ENCODE data around the gene ZXDA. TPM values are rescaled to one million over a fixed set of nuclear protein-coding genes. Genes with fewer than 3 reads are reported as not detected.
"Not testable (repeated sequence)": the region's sequence is repeated elsewhere in the genome, so short reads cannot be mapped to it uniquely, and the experiment has no call there.

ZXDA gene
- polyA plus RNA-seq (2013, experiment 1 of 2): 0.17 TPM
- polyA plus RNA-seq (2013, experiment 2 of 2): 0.18 TPM

- not testable (repeated sequence) for H4K8ac ChIP-seq (ENCODE audit: low read depth, low read length); H2AK5ac ChIP-seq (ENCODE audit: low read length); H3K27me3 ChIP-seq (ENCODE audit: insufficient read depth, low read length, poor library complexity); H3K9ac ChIP-seq (ENCODE audit: low read length); H3K4me1 ChIP-seq (ENCODE audit: control insufficient read depth, low read depth, low read length); H3K36me3 ChIP-seq (ENCODE audit: control insufficient read depth, insufficient read depth, low read length); H3K4ac ChIP-seq (ENCODE audit: low read depth, low read length); H2BK5ac ChIP-seq (ENCODE audit: low read length); H3K18ac ChIP-seq (ENCODE audit: low read length); H2BK15ac ChIP-seq (replicated peaks; ENCODE audit: low read depth); H3K79me2 ChIP-seq (ENCODE audit: control insufficient read depth, insufficient read depth, low read length); H4K5ac ChIP-seq (ENCODE audit: low read length); DNase-seq; H3K4me3 ChIP-seq (ENCODE audit: low read length); H3K79me1 ChIP-seq (ENCODE audit: low read length); H3K4me2 ChIP-seq (ENCODE audit: low read length); H3K27ac ChIP-seq (ENCODE audit: low read depth, low read length); H2BK120ac ChIP-seq (ENCODE audit: low read depth, low read length); H3K56ac ChIP-seq (ENCODE audit: low read length); H3K23ac ChIP-seq (ENCODE audit: low read length)
- no CpG with 5 or more reads among the region's 35 CpGs for WGBS (ENCODE audit: extremely low coverage, insufficient coverage, low lambda C conversion rate)
Measured at GRCh38 chrX:57910287-57910912, at the start of gene ZXDA. Gene ZXDA, minus strand, starts transcription at chrX:57910458. Its CDS starts 38 bp downstream, at chrX:57910420.

GRCh38 chrX:57952320-57952678, 42.0 kb upstream of the ZXDA start:
- no peaks in the 10 kb centered on the region for H3K4me1 ChIP-seq (ENCODE audit: control insufficient read depth, low read depth, low read length)
- no peak overlapping the region for H3K27ac ChIP-seq (ENCODE audit: low read depth, low read length)
- H2AK5ac ChIP-seq (ENCODE audit: low read length): no peak overlapping the region
- H3K79me1 ChIP-seq (ENCODE audit: low read length): no peaks in the 10 kb centered on the region
- H3K27me3 ChIP-seq (ENCODE audit: insufficient read depth, low read length, poor library complexity): no peaks in the 10 kb centered on the region
- no peak overlapping the region for H4K8ac ChIP-seq (ENCODE audit: low read depth, low read length)
- no peak overlapping the region for H3K4me2 ChIP-seq (ENCODE audit: low read length)
- H3K9ac ChIP-seq (ENCODE audit: low read length): no peak overlapping the region
- no peak overlapping the region for H3K23ac ChIP-seq (ENCODE audit: low read length)
- no peak overlapping the region for H3K56ac ChIP-seq (ENCODE audit: low read length)
- no peak overlapping the region for H3K4ac ChIP-seq (ENCODE audit: low read depth, low read length)
- H2BK15ac ChIP-seq (replicated peaks; ENCODE audit: low read depth): no peak overlapping the region
- H2BK5ac ChIP-seq (ENCODE audit: low read length): no peak overlapping the region
- no peak overlapping the region for H3K18ac ChIP-seq (ENCODE audit: low read length)
- H4K5ac ChIP-seq (ENCODE audit: low read length): no peak overlapping the region
- no peak overlapping the region for H2BK120ac ChIP-seq (ENCODE audit: low read depth, low read length)
- DNase-seq: no peak
- no peak overlapping the region for H3K4me3 ChIP-seq (ENCODE audit: low read length)
- no peaks in the 10 kb centered on the region for H3K36me3 ChIP-seq (ENCODE audit: control insufficient read depth, insufficient read depth, low read length)
- WGBS (ENCODE audit: extremely low coverage, insufficient coverage, low lambda C conversion rate): no CpG with 5 or more reads among the region's 1 CpG
- no peaks in the 10 kb centered on the region for H3K79me2 ChIP-seq (ENCODE audit: control insufficient read depth, insufficient read depth, low read length)

GRCh38 chrX:57951666-57952319, 41.5 kb upstream of the ZXDA start:
- Histone ChIP-seq H3K27ac (ENCODE audit: low read depth, low read length) (no peak overlapping the region), H3K4me2 (ENCODE audit: low read length) (no peak overlapping the region), H3K79me2 (ENCODE audit: control insufficient read depth, insufficient read depth, low read length) (no peaks in the 10 kb centered on the region), H3K79me1 (ENCODE audit: low read length) (no peaks in the 10 kb centered on the region), H3K9ac (ENCODE audit: low read length) (no peak overlapping the region), H2BK15ac (replicated peaks; ENCODE audit: low read depth) (no peak overlapping the region), H2AK5ac (ENCODE audit: low read length) (no peak overlapping the region), H3K27me3 (ENCODE audit: insufficient read depth, low read length, poor library complexity) (no peaks in the 10 kb centered on the region), H3K36me3 (ENCODE audit: control insufficient read depth, insufficient read depth, low read length) (no peaks in the 10 kb centered on the region), H3K18ac (ENCODE audit: low read length) (no peak overlapping the region), H3K23ac (ENCODE audit: low read length) (no peak overlapping the region), H4K8ac (ENCODE audit: low read depth, low read length) (no peak overlapping the region), H3K56ac (ENCODE audit: low read length) (no peak overlapping the region), H4K5ac (ENCODE audit: low read length) (no peak overlapping the region), H3K4me3 (ENCODE audit: low read length) (no peak overlapping the region), H2BK120ac (ENCODE audit: low read depth, low read length) (no peak overlapping the region), H2BK5ac (ENCODE audit: low read length) (no peak overlapping the region), H3K4me1 (ENCODE audit: control insufficient read depth, low read depth, low read length) (no peaks in the 10 kb centered on the region), H3K4ac (ENCODE audit: low read depth, low read length) (no peak overlapping the region)
- no CpG with 5 or more reads among the region's 2 CpGs for WGBS (ENCODE audit: extremely low coverage, insufficient coverage, low lambda C conversion rate)
- no peak for DNase-seq

- Histone ChIP-seq H3K36me3 (ENCODE audit: control insufficient read depth, insufficient read depth, low read length) (no peaks in the 10 kb centered on the region), H3K56ac (ENCODE audit: low read length) (no peak overlapping the region), H3K9ac (ENCODE audit: low read length) (no peak overlapping the region), H2BK5ac (ENCODE audit: low read length) (no peak overlapping the region), H3K79me1 (ENCODE audit: low read length) (no peaks in the 10 kb centered on the region), H2BK120ac (ENCODE audit: low read depth, low read length) (no peak overlapping the region), H3K4ac (ENCODE audit: low read depth, low read length) (no peak overlapping the region), H3K4me3 (ENCODE audit: low read length) (no peak overlapping the region), H3K4me1 (ENCODE audit: control insufficient read depth, low read depth, low read length) (no peaks in the 10 kb centered on the region), H4K8ac (ENCODE audit: low read depth, low read length) (no peak overlapping the region), H2BK15ac (replicated peaks; ENCODE audit: low read depth) (no peak overlapping the region), H3K27ac (ENCODE audit: low read depth, low read length) (no peak overlapping the region), H3K23ac (ENCODE audit: low read length) (no peak overlapping the region), H3K79me2 (ENCODE audit: control insufficient read depth, insufficient read depth, low read length) (no peaks in the 10 kb centered on the region), H2AK5ac (ENCODE audit: low read length) (no peak overlapping the region), H4K5ac (ENCODE audit: low read length) (no peak overlapping the region), H3K27me3 (ENCODE audit: insufficient read depth, low read length, poor library complexity) (no peaks in the 10 kb centered on the region), H3K4me2 (ENCODE audit: low read length) (no peak overlapping the region), H3K18ac (ENCODE audit: low read length) (no peak overlapping the region)
- WGBS (ENCODE audit: extremely low coverage, insufficient coverage, low lambda C conversion rate): no CpG with 5 or more reads among the region's 6 CpGs
- DNase-seq: no peak
Measured at GRCh38 chrX:57933321-57933720, 23.1 kb upstream of the ZXDA start.

- H3K4me1 ChIP-seq (ENCODE audit: control insufficient read depth, low read depth, low read length): no peaks in the 10 kb centered on the region
- H3K79me1 ChIP-seq (ENCODE audit: low read length): no peaks in the 10 kb centered on the region
- no peak overlapping the region for H3K23ac ChIP-seq (ENCODE audit: low read length)
- no peak overlapping the region for H3K18ac ChIP-seq (ENCODE audit: low read length)
- H3K4me3 ChIP-seq (ENCODE audit: low read length): no peak overlapping the region
- H3K79me2 ChIP-seq (ENCODE audit: control insufficient read depth, insufficient read depth, low read length): no peaks in the 10 kb centered on the region
- H3K27ac ChIP-seq (ENCODE audit: low read depth, low read length): no peak overlapping the region
- H3K4ac ChIP-seq (ENCODE audit: low read depth, low read length): no peak overlapping the region
- no peak overlapping the region for H2AK5ac ChIP-seq (ENCODE audit: low read length)
- H2BK15ac ChIP-seq (replicated peaks; ENCODE audit: low read depth): no peak overlapping the region
- H3K4me2 ChIP-seq (ENCODE audit: low read length): no peak overlapping the region
- H4K8ac ChIP-seq (ENCODE audit: low read depth, low read length): no peak overlapping the region
- no peak overlapping the region for H4K5ac ChIP-seq (ENCODE audit: low read length)
- DNase-seq: no peak
- H2BK5ac ChIP-seq (ENCODE audit: low read length): no peak overlapping the region
- no peak overlapping the region for H2BK120ac ChIP-seq (ENCODE audit: low read depth, low read length)
- no peak overlapping the region for H3K56ac ChIP-seq (ENCODE audit: low read length)
- no peaks in the 10 kb centered on the region for H3K27me3 ChIP-seq (ENCODE audit: insufficient read depth, low read length, poor library complexity)
- no peaks in the 10 kb centered on the region for H3K36me3 ChIP-seq (ENCODE audit: control insufficient read depth, insufficient read depth, low read length)
- H3K9ac ChIP-seq (ENCODE audit: low read length): no peak overlapping the region
- WGBS (ENCODE audit: extremely low coverage, insufficient coverage, low lambda C conversion rate): no CpG with 5 or more reads among the region's 2 CpGs
Measured at GRCh38 chrX:57932266-57932665, 22.0 kb upstream of the ZXDA start.

- Histone ChIP-seq H3K4me1 (ENCODE audit: control insufficient read depth, low read depth, low read length) (no peaks in the 10 kb centered on the region), H4K5ac (ENCODE audit: low read length) (no peak overlapping the region), H2AK5ac (ENCODE audit: low read length) (no peak overlapping the region), H2BK5ac (ENCODE audit: low read length) (no peak overlapping the region), H3K56ac (ENCODE audit: low read length) (no peak overlapping the region), H2BK15ac (replicated peaks; ENCODE audit: low read depth) (no peak overlapping the region), H3K27ac (ENCODE audit: low read depth, low read length) (no peak overlapping the region), H3K4me2 (ENCODE audit: low read length) (no peak overlapping the region), H3K4me3 (ENCODE audit: low read length) (no peak overlapping the region), H2BK120ac (ENCODE audit: low read depth, low read length) (no peak overlapping the region), H3K9ac (ENCODE audit: low read length) (no peak overlapping the region), H3K79me2 (ENCODE audit: control insufficient read depth, insufficient read depth, low read length) (no peaks in the 10 kb centered on the region), H3K27me3 (ENCODE audit: insufficient read depth, low read length, poor library complexity) (no peaks in the 10 kb centered on the region), H3K36me3 (ENCODE audit: control insufficient read depth, insufficient read depth, low read length) (no peaks in the 10 kb centered on the region), H3K18ac (ENCODE audit: low read length) (no peak overlapping the region), H3K23ac (ENCODE audit: low read length) (no peak overlapping the region), H3K79me1 (ENCODE audit: low read length) (no peaks in the 10 kb centered on the region), H3K4ac (ENCODE audit: low read depth, low read length) (no peak overlapping the region), H4K8ac (ENCODE audit: low read depth, low read length) (no peak overlapping the region)
- no peak for DNase-seq
- no CpG with 5 or more reads among the region's 3 CpGs for WGBS (ENCODE audit: extremely low coverage, insufficient coverage, low lambda C conversion rate)
Measured at GRCh38 chrX:57930051-57930450, 19.8 kb upstream of the ZXDA start.
